Activated T-helper 1 cell treated with anti-CD3 and anti-CD28 coated beads, Interleukin-2, amount 50 U/mL, for 16 hours (primary cell): ENCODE data around the gene ADGRD1.
"Not testable (repeated sequence)": the region's sequence is repeated elsewhere in the genome, so short reads cannot be mapped to it uniquely, and the experiment has no call there.

ENCODE experiments used
- DNase-seq, 2 donors: peaks; one replicate each; pipeline ENCODE4 v3.0.0-alpha.2; 2020; ENCODE audit warnings: low read depth in 1 of 2, low spot score in 1 of 2

The ADGRD1 gene

GRCh38 chr12:130953771-130954543 is at the start of gene ADGRD1:
TSS of gene ADGRD1 (plus strand) at chr12:130953907. CDS start at chr12:130954466, 559 bp downstream.
- DNase-seq = no peak

GRCh38 chr12:130904064-130904463 is 49.6 kb upstream of the ADGRD1 start:
- no peak for DNase-seq

- DNase-seq = not testable (repeated sequence)
Observed at GRCh38 chr12:130904936-130905455, 48.7 kb upstream of the ADGRD1 start.

- DNase-seq = no peak
Observed at GRCh38 chr12:130909111-130909510, 44.6 kb upstream of the ADGRD1 start.

GRCh38 chr12:130911193-130911592 is 42.5 kb upstream of the ADGRD1 start:
- DNase-seq = no peak

GRCh38 chr12:130911933-130912332 is 41.8 kb upstream of the ADGRD1 start:
- no peak for DNase-seq

- DNase-seq = no peak
Observed at GRCh38 chr12:130916241-130916911, 37.3 kb upstream of the ADGRD1 start.

- DNase-seq = no peak
Observed at GRCh38 chr12:130917607-130918006, 36.1 kb upstream of the ADGRD1 start.

GRCh38 chr12:130919086-130919485 is 34.6 kb upstream of the ADGRD1 start:
- no peak for DNase-seq

GRCh38 chr12:130920119-130920703 is 33.5 kb upstream of the ADGRD1 start:
- no peak for DNase-seq

GRCh38 chr12:130920723-130921381 is 32.9 kb upstream of the ADGRD1 start:
- no peak for DNase-seq

- DNase-seq = no peak
Observed at GRCh38 chr12:130922511-130922953, 31.2 kb upstream of the ADGRD1 start.

- DNase-seq = no peak
Observed at GRCh38 chr12:130924966-130925665, 28.6 kb upstream of the ADGRD1 start.

- no peak for DNase-seq
Observed at GRCh38 chr12:130925666-130926015, 28.1 kb upstream of the ADGRD1 start.

- DNase-seq = no peak
Observed at GRCh38 chr12:130929363-130929762, 24.3 kb upstream of the ADGRD1 start.

GRCh38 chr12:130932061-130932930 is 21.4 kb upstream of the ADGRD1 start:
- DNase-seq = no peak

GRCh38 chr12:130933269-130933995 is 20.3 kb upstream of the ADGRD1 start:
- no peak for DNase-seq

GRCh38 chr12:130934753-130935152 is 19.0 kb upstream of the ADGRD1 start:
- no peak for DNase-seq

GRCh38 chr12:130936561-130936960 is 17.1 kb upstream of the ADGRD1 start:
- DNase-seq = no peak
